Esophagus muscularis mucosa (tissue), 4 donors: ENCODE measurements around the gene ARHGEF38. TPM values are rescaled to one million over a fixed set of nuclear protein-coding genes. Genes with fewer than 3 reads are reported as not detected.

Experiments used
- DNase-seq: peaks from one replicate; pipeline ENCODE4 v3.0.0-alpha.2; 2017; ENCODE audit errors: extremely low spot score
- H3K27ac ChIP-seq, 4 donors: fragments of 200-600 bp; sonication (generic); replicated peaks in 1 of 4; 1 replicate in 3 of 4; 2 replicates in 1 of 4; pipeline ENCODE4 v1.5.1; 2016 to 2019; ENCODE audit warnings: mild to moderate bottlenecking in 1 of 4
- H3K27me3 ChIP-seq, 4 donors: fragments of 200-600 bp; sonication (generic); one replicate each; pipeline versions ENCODE4 v1.5.1 to v1.6.0; 2016 to 2019
- H3K36me3 ChIP-seq, 4 donors: fragments of 200-600 bp; sonication (generic); one replicate each; pipeline ENCODE4 v1.5.1; 2016 to 2019
- H3K4me1 ChIP-seq, 4 donors: fragments of 200-600 bp; sonication (generic); one replicate each; pipeline ENCODE4 v1.5.1; 2016 to 2019
- H3K4me3 ChIP-seq, 4 donors: fragments of 200-600 bp; sonication (generic); 1 replicate in 2 of 4; 2 replicates in 2 of 4; pipeline ENCODE4 v1.5.1; 2016 to 2019; ENCODE audit warnings: mild to moderate bottlenecking in 4 of 4, moderate library complexity in 1 of 4
- H3K9me3 ChIP-seq, 4 donors: fragments of 200-600 bp; sonication (generic); 1 replicate in 3 of 4; 2 replicates in 1 of 4; pipeline ENCODE4 v1.5.1; 2016 to 2019
- EP300 ChIP-seq: sonication (generic); formaldehyde crosslinking; IDR thresholded peaks from one replicate; pipeline ENCODE4 v1.6.1; 2017; ENCODE audit warnings: antibody characterized with exemption
- POLR2A ChIP-seq: fragments of 450-650 bp; IDR thresholded peaks from one replicate; pipeline ENCODE4 v1.6.1; 2017; ENCODE audit warnings: antibody characterized with exemption, moderate library complexity, mild to moderate bottlenecking, low read depth
- POLR2AphosphoS5 ChIP-seq, 2 donors: sonication (generic); formaldehyde crosslinking; IDR thresholded peaks; one replicate each; pipeline ENCODE4 v1.6.1; 2017; ENCODE audit warnings: antibody characterized with exemption in 2 of 2
- WGBS: methylation state at CpG from one replicate; pipeline ENCODE4 v1.1.5; 2018; 5-methylcytosine and 5-hydroxymethylcytosine counted together
- intact Hi-C: fragments of 100-400 bp; cut with DNase I; formaldehyde crosslinking; loops from one replicate; pipeline ENCODE4 v1.15.1; 2023
- total RNA-seq, 4 donors: library from RNA; depleted of rRNA; stranded (reverse); fragments of >200 nt; gene quantifications; one replicate each; pipeline versions ENCODE4 v1.1.0 to v1.2.1, GENCODE V29; 2016
- TF ChIP-seq, protein P1 (sequence below), 3 experiments: fragments of 200-600 bp in 2 of 3; fragments of 450-650 bp in 1 of 3; sonication (generic) in 2 of 3; IDR thresholded peaks; one replicate each; pipeline ENCODE4 v1.5.1; 2017 to 2019; ENCODE audit warnings: antibody characterized with exemption in 3 of 3, mild to moderate bottlenecking in 2 of 3, moderate library complexity in 1 of 3

The ARHGEF38 gene
- total RNA-seq, 4 donors from 2014 or later = 0.29 TPM; not detected in 3

DNA sequence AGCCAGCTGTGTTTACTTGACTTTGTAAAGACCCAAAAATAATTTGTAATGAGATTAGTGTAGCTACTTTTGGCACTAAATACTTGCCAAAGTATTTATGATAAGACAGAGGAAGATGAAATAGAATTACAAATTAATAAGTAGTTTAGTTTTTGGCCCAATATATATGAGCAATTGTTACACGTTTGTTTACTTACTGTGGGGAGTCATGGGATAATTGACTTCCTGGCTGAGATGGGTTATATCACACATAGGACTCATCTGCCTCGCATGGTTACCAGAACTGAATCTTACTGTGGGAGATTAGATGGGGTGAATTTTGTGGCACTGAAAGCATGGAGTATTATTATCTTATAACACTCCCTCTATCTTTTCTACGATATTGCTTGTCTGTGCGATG is 89.4 kb downstream of the ARHGEF38 start:
- DNase-seq = no peak
- H3K36me3 ChIP-seq = no peaks in the 10 kb centered on the region
- 76% methylated on average over 4 of the region's 4 CpGs for WGBS
- H3K27ac ChIP-seq = no peak overlapping the region
- H3K27me3 ChIP-seq = no peaks in the 10 kb centered on the region
- H3K4me3 ChIP-seq = no peak overlapping the region
- H3K4me1 ChIP-seq = peaks cover 8 to 11% (median 9%) of the 10 kb centered on the region in 4 donors
- no peaks in the 10 kb centered on the region for H3K9me3 ChIP-seq
- intact Hi-C loops = no loop called here
- TF ChIP-seq POLR2A (no peak), POLR2AphosphoS5 (IDR thresholded peaks at IDR 0.05) (no peak), EP300 (no peak)
- TF ChIP-seq, protein P1, sequence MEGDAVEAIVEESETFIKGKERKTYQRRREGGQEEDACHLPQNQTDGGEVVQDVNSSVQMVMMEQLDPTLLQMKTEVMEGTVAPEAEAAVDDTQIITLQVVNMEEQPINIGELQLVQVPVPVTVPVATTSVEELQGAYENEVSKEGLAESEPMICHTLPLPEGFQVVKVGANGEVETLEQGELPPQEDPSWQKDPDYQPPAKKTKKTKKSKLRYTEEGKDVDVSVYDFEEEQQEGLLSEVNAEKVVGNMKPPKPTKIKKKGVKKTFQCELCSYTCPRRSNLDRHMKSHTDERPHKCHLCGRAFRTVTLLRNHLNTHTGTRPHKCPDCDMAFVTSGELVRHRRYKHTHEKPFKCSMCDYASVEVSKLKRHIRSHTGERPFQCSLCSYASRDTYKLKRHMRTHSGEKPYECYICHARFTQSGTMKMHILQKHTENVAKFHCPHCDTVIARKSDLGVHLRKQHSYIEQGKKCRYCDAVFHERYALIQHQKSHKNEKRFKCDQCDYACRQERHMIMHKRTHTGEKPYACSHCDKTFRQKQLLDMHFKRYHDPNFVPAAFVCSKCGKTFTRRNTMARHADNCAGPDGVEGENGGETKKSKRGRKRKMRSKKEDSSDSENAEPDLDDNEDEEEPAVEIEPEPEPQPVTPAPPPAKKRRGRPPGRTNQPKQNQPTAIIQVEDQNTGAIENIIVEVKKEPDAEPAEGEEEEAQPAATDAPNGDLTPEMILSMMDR (IDR thresholded peaks at IDR 0.05) = no peak

DNA sequence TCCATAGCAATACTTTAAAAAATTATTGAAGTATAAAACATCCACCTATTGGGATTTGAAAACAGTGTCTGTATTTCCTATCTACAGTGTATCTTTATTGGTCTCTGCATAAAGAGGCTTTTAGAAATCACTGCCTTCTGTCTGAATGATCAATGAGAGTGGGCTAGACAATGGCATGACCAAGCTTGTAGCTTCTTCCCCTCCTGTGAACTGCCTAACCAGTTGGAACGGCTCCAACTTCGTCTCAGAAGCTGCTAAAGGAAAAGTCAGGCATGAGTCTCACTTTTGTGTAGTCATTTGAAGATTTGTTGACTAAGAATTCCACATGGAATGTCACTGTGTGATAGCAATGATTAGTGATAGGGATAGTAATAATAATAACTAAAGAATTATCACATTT is 91.8 kb downstream of the ARHGEF38 start:
- Histone ChIP-seq H3K27me3 (no peaks in the 10 kb centered on the region), H3K36me3 (no peaks in the 10 kb centered on the region), H3K27ac (no peak overlapping the region), H3K4me3 (no peak overlapping the region), H3K4me1 (no peaks in the 10 kb centered on the region), H3K9me3 (no peaks in the 10 kb centered on the region)
- intact Hi-C loops = no loop called here
- DNase-seq = no peak
- 53% methylated on average over 2 of the region's 2 CpGs for WGBS
- TF ChIP-seq POLR2A = no peak
- TF ChIP-seq, protein P1 (IDR thresholded peaks at IDR 0.05) = no peak
- TF ChIP-seq EP300 = no peak
- no peak for TF ChIP-seq POLR2AphosphoS5 (IDR thresholded peaks at IDR 0.05)

DNA sequence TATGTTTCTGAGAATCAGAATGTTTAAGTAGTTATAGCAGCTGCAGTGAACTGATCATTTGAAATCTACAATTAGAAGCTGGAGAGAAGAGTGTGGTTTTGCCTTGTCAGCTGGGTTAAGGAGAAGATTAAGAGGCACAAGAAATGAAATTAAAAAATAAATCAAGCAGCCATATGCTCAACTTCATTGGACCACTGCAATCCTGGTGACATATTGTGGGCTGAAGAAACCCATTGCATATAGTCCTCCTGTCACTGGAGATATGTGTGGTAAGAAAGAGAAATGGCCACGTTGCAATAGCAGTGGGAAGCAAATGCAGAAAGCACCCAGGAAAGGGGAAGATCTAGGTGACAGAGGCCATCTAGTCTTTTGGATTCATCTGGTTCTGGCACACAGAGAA is 93.0 kb downstream of the ARHGEF38 start:
- no peak for TF ChIP-seq POLR2A
- TF ChIP-seq POLR2AphosphoS5 (IDR thresholded peaks at IDR 0.05) = no peak
- TF ChIP-seq, protein P1 (IDR thresholded peaks at IDR 0.05) = no peak
- no peak for TF ChIP-seq EP300
- Histone ChIP-seq H3K27ac (no peak overlapping the region), H3K4me1 (no peaks in the 10 kb centered on the region), H3K27me3 (no peaks in the 10 kb centered on the region), H3K9me3 (no peaks in the 10 kb centered on the region), H3K36me3 (no peaks in the 10 kb centered on the region), H3K4me3 (no peak overlapping the region)
- intact Hi-C loops = no loop called here
- 41% methylated on average over 1 of the region's 1 CpG for whole genome bisulfite sequencing
- no peak for DNase-seq

DNA sequence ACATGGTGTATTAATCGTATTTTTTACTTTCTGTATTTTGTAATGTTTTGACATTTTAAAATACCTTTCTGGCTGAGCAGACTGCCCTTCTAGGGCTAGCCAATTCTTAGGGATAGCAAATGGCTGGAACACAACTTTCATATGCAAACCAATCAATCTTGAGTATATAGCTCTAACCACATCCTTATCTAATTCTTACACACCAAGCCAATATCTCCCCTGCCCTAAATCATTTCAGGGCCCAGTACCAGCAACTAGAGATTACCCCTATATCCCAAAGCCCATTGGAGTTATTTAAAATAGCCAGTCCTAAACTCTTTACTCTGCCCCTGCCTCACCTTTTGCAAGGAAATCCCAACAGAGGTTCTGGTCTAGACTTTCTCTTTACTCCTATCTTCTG is 97.8 kb downstream of the ARHGEF38 start:
- no peaks in the 10 kb centered on the region for H3K27me3 ChIP-seq
- intact Hi-C loops = no loop called here
- H3K4me1 ChIP-seq = peaks cover 0 to 7% (median 3%) of the 10 kb centered on the region in 4 donors
- 50% methylated on average over 1 of the region's 1 CpG for WGBS
- no peak overlapping the region for H3K4me3 ChIP-seq
- TF ChIP-seq POLR2AphosphoS5 (IDR thresholded peaks at IDR 0.05) (no peak), EP300 (no peak), POLR2A (no peak)
- TF ChIP-seq, protein P1 (IDR thresholded peaks at IDR 0.05) = no peak
- H3K36me3 ChIP-seq = no peaks in the 10 kb centered on the region
- no peak overlapping the region for H3K27ac ChIP-seq
- no peaks in the 10 kb centered on the region for H3K9me3 ChIP-seq
- DNase-seq = no peak

DNA sequence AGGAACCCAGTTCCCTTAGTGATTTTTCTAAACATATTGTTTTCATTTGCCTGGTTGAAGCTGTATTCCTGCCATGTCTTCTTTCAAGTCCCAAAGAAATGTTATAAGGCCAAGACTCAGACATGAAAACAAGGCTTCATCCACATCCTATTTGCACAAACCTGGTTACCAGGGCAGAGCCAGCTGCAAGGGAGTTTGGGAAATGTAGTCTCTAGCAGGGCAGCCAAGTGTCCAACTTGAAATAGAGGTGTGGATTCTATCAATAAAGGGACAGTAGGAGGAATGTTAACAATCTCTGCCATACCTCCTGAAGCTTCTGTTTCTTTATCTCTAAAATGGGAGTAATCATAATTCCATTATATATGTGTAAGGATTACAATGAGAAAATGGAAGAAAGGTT is 99.5 kb downstream of the ARHGEF38 start:
- intact Hi-C loops = no loop called here
- Histone ChIP-seq H3K27ac (no peak overlapping the region), H3K4me1 (peaks cover 0 to 7% (median 3%) of the 10 kb centered on the region in 4 donors), H3K27me3 (no peaks in the 10 kb centered on the region), H3K36me3 (no peaks in the 10 kb centered on the region), H3K4me3 (no peak overlapping the region), H3K9me3 (no peaks in the 10 kb centered on the region)
- no peak for DNase-seq
- TF ChIP-seq, protein P1 (IDR thresholded peaks at IDR 0.05) = no peak
